Activated T-helper 1 cell treated with anti-CD3 and anti-CD28 coated beads, Interleukin-2, amount 50 U/mL, for 16 hours (primary cell): ENCODE results near the gene TOR4A.

Experiments used
- DNase-seq, 2 donors: peaks; one replicate each; pipeline ENCODE4 v3.0.0-alpha.2; 2020; ENCODE audit warnings: low read depth in 1 of 2, low spot score in 1 of 2

Gene TOR4A

DNA sequence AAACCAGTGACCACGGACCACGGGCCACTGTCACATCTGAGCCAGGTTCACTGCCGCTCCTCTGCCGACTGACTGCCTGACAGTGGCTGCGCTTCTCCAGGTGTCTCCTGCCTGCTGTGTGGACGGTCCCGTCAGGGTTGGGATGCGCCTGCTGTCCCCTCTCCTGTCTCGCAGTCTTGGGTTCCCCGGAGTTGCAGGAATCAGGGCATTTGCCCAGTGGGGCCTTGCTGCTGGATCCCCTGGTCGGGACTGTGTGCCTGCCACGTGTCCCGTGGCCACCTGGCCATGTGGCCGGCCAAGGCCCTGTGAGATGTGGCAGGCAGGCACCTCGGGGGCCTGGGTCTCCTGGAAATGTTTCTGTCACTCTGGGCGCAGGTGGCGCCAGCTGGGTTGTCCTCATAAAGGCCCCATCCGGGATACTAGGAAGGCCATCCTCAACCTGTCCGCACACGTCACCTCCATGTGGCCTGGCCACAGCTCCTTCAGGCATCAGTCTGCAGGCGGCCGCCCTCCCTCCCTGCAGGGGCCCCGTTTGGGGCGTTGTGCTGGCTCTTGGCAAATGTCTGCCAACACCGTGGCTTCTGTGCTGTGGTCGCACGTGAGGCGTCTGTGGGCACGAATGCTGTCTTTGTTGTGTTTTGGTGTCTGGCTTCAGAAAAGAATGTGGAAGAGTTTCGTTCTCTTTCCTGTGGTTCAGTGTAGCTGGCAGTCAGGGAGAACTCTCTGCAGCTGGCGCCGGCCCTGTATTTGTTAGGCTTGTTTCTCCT is 6.4 kb upstream of the TOR4A start:
- no peak for DNase-seq

DNA sequence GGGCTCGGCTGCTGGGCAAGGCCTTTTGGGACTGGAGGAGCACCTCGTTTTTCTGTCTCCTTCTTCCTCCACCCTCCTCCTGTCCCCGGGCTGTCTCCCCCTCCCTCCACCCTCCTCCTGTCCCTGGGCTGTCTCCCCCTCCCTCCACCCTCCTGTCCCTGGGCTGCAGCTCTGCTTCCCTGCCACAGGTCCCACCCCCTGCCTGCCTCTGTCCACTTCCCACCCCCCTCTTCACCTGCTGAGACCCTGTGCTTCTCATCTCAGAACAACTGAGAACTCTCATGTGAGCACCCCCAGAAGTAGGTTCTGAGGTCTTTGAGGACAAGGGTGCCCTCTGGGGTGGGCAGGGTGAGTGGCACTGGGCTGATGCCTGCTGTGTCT is 5.8 kb upstream of the TOR4A start:
- no peak for DNase-seq

DNA sequence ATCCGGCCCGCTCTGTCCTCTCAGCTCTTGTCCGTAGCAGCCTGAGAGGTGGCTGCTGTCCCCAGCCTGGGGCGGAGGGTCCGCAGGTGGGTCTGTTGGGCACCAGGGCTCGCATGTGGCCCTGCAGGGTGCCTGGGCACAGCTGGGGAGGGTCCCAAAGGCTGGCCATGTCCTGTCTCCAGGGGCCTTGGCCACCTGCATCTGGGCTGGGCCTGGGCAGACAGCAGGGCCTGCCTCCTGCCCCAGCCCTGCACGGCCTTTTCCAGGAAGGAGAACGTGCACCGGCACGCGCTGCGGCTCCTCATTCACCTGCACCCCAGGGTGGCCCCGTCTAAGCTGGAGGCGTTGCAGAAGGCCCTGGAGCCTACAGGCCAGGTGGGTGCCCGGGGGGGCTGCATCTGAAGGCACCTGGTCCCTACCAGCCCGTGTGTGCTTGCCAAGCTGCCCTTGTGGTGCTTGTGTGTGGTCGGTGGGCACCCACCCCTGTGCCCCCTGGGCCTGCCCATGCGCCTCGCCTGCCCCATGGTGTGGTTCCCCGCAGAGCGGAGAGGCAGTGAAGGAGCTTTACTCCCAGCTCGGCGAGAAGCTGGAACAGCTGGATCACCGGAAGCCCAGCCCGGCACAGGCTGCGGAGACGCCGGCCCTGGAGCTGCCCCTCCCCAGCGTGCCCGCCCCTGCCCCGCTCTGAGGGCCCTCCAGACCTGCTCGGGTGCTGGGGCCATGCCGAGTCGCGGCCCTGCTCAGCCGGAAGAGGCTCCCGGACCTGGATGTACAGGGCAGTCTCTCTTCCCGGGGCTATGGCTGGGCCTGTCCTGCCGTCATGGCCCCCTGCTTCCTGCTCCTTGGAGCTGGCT is 5.1 kb upstream of the TOR4A start:
- no peak for DNase-seq

DNA sequence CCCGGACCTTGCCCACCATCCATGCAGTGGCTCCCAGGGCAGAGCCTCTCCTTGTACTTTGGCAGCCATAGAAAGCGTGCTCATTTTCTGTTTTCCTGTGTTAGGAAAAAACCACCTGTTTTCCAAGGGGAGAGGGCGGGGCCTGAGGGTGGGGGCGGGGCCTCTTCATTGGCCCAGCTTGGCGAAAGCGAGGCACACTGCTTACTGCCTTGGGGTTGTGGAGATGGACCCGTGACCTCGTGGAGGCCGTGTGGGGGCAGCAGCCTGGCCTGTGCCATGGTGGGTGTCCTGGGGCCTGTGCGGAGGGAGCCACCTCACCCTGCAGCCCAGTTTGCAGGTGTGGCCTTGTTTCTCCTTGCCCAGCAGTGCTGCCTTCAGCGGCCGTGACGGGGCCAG is 4.4 kb upstream of the TOR4A start:
- DNase-seq = no peak

DNA sequence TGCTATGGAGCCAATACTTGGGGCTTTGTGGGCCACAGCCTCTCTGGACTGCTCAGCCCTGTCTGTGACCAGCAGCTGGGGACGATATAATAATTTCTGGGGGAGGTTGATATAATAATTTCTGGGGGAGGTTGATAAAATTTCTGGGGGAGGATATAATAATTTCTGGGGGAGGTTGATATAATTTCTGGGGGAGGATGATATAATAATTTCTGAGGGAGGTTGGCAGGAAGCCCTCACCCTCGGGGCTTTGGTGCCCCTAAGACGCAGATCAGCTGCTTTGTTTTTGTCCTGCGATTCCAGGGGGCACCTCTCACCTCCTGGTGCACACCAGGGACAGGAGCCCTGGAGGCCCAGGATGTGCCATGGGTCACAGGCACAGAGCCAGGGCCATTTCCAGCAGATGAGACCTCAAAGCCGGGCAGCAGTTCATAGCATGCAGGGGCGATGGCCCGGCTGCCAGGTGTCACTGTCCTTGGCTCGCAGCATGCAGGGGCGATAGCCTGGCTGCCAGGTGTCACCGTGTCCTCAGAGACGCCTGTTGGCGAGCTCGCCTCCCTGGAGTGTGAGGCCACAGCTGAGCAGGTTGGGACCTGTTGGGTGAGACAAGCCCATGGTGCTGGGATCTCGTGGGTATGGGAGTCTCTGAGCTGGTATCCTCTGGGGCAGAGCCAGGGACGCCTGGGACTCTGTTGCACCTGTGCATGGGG is 3.8 kb upstream of the TOR4A start:
- no peak for DNase-seq

DNA sequence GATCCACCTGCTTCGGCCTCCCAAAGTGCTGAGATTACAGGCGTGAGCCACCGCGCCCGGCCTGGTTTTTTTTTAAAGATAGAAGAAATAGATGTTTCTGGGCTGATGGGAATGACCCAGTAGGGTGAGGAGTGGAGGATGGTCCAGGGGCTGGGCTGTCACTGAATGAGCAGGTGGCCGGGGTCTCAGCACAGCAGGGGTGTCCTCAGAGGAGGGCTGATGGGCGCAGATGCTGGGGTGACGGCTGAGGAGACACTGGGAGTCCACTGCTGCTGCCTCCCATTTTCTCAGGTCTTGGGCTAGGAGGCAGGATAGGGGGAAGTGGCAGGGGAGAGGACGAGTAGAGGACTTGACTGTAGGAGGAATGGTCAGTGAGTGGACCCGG is 2.3 kb upstream of the TOR4A start:
- no peak for DNase-seq

DNA sequence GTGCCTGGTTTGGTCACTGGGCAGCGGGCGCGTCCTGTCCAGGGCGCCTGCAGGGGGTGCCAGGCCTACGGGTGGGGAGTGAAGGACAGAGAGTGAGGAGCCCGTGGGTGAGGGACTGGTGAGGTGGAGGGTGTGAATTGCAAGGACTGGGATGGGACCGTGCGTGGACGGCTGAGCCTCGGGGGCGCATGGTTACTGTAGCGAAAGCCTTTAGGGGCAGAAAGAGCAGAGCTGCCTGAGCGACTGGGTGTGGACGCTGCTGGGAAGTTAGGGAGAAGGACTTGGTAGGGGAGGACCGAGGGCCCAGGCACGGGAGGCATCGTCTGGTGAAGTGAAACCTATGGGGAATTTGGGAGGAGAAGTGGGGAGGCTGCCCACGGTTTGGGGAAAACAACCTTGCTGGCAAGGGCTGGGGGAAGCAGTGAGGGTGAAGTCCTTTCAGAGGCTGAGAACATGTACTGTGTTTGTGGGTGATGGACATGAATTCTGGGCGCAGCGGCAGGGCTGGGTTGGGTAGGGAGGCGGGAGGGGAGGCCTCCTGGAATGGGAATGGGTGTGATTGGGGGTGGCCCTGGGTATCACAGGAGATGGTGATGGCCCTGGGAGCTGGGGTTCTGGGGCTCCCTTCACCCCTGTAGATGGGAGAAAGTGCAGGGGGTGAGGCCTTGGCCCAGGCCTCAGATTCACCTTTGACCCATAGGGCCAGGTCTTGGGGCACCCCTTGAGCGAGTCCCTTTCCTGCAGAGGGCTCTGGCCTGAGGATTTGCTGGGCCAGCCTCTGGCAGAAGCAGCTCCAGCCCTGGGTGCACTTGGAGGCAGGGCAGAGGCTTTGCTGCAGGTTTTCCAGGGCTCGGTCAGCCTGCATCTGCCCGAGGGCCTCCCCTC is 1.7 kb upstream of the TOR4A start:
- no peak for DNase-seq

DNA sequence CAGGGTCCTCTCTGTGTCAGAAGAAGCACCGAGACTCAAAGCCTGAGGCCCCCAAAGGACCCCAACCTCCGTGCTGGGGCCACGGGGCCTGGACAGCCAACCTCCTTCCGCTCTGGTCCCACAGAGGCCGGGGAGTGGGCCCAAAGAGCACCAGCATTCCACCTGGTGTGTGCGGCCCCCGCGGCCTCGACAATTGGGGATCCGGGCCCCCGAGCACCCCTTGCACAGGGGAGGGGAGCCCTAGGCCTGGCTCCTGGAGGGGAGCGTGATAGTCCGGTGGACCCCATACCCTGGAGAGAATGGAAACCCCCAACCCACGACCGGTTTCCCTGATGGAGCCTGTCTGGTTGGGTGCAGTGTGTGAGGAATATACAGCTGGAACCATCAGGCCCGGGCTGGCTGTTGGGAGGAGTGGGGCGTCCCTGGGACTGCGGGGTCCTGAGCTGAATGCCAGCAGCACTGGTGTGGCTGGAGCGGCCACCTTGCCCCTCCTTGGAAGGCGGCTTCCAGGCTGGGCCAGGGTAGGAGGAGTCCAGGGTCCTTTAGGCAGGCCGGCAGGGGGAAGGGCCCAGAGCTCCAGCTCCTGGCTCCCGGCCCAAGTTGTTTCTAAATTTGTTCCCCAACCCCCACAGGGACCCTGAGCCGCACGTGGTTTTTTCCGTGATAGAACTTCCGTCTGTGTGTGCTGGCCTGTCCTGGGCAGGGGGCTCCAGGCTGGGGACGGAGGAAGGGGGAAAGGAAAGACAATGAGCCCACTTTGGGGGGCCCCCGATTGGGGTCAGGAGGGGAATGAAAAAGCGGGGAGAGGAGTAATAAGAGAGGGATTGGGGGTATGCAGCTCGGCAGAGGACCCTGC is 825 bp upstream of the TOR4A start:
- DNase-seq = no peak

DNA sequence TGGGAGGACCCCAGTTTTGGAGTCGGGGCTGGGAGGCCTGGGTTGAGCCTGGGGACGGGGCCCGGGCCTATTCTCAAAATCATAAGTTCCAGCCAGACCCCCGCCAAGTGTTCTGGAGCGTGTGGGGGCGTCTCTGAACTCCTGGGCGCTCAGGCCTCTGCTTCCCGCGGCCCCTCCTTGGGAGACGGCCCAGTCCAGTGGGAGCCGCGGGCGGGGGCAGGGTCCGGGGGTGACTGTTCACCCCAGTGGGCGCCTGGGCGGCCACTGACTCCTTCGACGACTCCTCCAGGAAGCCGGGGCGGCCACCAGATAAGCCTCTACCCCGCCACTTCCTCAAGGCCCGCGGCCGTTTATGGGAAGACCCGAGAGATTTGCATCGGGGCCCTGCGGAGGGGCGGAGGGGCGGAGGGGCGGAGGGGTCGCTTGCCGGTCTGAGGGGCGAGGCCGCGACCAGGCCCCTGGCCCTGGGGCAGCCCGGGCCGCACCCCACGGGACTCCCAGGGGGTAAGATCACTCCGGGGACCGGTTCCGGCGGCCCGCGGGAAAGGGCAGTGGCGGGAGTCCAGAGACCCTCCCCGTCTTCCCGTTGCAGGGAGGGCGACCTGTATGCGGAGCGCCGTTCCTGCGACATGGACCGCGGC is 655 bp downstream of the TOR4A start:
- no peak for DNase-seq

DNA sequence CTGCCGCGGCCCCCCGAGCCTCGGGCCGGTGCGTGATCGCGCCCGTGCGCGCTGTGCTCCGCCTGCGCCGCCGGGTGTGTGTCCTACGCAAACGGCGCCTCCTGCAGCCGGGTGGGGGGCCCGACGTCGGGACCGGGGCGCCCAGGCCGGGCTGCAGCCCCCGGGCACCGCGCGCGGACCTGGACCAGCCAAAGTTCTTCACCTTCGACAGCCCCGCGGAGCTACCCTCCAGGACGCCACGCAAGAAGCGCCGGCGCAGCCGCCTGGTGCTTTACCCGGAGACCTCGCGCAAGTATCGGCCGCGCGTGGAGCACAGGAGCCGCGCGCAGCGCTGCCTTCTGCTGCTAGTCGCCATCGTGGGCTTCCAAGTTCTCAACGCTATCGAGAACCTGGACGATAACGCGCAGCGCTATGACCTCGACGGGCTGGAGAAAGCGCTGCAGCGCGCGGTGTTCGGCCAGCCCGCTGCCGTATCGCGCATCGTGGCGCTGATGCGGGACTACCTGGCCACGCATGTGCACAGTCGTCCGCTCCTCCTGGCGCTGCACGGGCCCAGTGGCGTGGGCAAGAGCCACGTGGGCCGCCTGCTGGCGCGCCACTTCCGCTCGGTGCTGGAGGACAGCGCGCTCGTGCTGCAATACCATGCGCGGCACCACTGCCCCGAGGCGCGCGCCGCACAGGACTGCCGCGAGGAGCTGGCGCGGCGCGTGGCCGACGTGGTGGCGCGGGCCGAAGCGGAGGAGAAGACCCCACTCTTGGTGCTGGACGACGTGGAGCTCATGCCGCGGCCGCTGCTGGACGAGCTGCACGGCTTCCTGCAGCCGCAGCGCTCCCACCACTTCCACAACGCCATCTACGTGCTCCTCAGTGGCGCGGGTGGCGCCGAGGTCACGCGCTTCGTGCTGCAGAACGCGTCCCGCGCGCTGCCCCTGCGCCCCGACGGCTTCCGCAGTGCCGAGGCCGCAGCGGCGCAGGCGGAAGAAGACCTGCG is 1.5 kb downstream of the TOR4A start:
- no peak for DNase-seq

DNA sequence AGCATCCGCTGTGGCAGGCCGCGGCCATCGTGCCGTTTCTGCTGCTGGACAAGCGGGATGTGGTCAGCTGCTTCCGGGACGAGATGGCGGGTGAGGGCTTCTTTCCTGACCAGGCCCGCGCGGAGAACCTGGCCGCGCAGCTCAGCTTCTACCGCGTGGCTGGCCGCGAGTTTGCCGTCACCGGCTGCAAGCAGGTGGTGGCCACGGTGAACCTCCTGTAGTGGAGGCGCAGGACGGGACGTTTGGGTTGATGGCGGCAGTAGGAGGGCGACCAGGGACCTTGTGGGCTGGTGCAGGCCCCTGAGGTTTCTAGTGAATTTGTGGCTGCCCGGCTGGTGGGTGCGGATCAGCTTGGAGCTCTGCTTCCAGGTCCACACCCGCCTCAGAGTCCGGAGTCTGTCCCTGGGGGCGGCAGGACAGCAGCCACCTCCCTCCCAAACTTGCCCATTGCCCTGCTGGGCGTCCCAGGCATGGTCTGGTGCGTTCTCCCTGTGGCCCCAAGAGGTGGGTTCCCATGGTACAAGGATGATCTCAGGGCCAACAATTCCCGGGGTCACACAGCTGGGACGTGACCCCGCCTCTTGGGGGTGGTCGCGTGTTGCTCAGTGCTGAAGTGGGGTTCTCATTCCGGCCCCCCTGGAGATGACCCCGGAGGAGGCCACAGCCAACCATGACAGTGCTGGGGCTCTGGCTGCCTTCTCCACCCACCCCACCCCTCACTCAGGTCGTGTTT is 2.4 kb downstream of the TOR4A start:
- DNase-seq = no peak

DNA sequence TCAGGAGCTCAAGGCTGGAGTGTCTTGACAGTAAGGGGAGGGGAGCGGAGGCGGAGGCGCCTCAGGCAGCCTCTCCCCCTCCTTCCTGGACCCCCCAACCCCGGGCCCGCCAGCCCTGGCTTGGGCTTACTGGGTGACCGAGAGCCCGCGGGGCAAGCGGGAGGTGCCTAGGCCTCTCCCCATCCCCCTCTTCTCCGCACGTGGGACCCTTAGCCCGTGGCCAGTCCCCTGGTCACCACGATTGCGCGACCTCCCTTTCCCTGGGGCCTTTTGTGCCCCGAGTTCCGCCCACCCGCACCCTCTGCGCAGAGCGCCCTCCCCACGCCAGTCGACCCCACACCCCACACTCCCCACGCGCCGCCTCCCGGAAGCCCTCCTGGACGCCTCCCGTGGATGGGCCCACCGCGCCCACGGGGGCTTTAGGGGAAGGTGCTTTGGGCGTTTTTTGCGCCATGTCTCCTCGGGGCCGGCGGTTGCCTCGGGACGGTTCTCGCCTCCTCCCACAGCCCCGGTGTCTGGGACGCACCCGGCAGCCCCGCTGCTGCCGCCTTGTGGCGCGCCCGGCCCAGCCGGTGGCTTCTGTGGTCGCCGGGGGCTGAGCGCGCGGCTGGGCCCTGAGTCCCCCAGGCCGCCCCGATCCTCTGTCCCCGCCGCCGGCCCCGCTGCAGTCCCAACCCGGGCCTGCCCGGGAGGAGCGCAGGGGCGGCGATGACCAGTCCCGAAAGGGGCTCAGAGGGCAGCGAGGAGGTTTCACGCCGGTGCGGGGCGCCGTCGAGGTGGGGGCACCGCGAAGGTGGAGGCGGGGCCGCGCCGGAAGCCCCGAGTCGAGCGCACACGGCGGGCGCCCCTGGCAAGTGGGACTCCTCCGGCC is 3.2 kb downstream of the TOR4A start:
- DNase-seq = no peak

DNA sequence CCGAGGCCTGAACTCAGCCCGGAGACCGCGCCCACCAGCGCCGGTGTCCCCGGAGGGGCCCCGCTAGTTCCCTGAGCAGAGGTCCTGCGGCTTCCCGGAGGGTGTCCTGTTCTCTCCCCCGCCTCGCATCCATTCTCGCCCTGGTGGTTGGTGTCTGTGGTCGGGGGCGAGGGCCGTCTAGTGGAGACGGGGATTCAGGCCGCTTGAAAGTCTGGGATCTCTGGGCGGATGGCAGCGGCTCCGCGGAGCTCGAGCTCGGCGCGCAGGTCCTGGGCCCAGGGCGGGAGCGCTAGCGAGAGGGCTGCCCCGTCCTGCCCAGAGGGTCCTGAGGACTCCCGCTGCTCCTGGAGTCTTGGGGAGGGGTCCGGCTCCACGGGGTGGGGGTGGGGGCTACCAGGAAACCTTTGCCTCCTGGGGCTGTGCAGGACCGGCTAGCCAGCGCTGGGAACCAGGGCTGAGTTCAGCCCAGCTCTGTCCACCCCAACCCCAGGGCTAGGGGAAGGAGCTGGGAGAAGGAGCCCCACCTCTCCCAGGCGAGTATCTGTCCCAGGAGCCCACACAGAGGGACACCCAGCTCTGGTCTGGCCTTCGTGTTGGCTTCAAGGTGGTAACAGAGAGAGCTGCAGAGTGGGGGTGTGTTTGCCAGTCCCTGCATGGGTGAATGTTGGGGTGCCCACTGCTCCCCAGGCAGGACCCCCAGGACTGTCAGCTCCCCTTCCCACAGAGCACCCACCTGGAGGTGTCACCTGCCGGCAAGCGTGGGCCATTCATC is 4.0 kb downstream of the TOR4A start:
- DNase-seq = no peak

DNA sequence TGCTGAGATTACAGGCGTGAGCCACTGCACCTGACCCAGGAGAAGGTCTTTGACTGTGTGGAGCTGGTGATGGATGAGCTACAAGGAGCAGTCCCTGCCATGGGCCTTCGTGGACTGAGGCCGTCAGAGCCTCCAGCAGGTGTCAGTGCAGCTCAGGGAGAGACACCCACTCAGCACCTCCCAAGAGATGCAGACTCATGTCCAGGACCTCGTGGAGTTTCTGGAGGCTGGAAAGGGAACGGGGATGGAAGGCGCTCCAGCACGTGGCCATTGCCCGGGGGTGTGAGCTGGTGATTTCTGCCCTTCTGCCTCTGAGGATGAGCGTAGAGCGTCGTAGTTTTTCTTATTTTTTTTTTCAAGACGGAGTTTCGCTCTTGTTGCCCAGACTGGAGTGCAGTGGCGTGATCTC is 9.5 kb downstream of the TOR4A start:
- DNase-seq = no peak

DNA sequence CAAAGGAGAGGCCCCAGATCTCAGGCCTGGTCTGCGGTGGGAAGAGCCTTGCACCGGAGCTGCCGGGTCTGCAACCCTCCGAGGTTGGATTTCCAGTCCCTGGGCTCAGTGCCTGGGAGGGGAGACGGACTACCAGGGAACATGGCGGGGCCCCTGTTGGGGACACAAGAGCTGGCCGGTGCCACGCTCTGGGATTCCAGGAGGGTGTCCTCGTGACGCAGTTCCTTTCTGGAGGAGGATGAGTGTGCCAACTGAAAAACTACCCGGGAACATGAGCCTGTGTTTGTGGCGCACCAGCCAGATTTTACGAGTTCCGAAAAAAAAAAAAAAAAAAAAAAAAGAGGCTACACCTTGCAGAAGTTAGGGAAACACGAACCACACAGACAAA is 15.6 kb downstream of the TOR4A start:
- DNase-seq = no peak

DNA sequence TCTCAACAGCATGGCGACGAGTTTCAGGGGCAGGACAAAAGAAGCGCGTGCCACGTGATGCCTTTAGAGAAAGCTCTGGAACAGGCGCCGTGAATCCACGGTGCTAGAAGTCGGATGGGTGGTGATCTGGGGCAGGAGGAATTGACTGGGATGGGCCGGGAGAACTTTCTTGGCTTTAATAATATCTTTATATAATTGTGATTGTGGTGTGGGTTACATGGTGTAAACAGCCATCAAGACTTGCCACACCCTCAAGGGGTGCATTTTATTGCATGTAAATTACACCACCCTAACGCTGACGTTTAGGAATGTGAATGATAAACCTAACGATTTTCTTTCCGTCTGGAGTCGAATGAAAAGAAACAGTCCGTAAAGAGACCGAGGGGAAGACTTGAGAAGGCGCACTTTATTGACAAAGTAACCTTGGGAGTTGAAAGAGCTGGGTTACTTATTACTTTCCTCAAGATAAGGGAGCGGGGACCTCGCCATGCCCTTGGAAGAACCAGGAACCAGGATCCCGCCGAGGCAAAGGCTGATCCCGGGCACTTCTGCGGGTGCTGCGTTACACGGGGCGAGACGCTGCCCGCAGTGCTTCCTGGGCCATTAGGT is 16.1 kb downstream of the TOR4A start:
- DNase-seq = no peak
